ENCODE results near the gene UBE2D2. TPM values are rescaled to one million over a fixed set of nuclear protein-coding genes. Genes with fewer than 3 reads are reported as not detected.

The UBE2D2 gene
- total RNA-seq, 1 donor from 2014 or later = 127 TPM

DNA sequence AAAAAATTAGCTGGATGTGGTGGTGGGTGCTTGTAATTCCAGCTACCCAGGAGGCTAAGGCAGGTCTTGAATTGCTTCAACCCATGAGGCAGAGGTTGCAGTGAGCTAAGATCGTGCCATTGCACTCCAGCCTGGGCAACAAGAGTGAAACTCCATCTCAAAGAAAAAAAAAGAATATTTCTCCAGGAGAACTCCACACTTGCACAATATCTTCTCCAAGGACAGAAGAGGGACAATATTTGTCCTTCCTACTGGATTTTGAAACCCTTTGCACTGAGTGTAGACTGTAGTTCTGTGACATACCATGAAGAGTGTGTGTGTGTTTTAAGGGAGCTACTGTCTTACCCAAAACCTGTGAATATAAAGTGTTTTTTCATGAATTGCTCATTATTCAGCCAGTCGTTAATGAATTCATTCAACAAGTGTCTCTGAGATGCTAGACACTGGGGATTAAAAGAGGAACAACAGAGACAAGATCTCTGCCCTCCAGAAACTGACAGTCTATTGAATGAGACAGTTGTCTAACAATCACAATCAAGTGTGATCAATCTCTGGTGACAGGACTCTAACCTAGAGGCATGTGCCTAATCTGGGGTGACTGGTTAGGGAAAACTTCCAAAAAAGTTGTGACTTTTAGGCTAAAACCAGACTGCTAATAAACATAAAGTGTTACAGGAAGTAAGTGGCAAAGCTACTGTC, 9.8 kb upstream of the UBE2D2 start:
- TF ChIP-seq, protein P1, sequence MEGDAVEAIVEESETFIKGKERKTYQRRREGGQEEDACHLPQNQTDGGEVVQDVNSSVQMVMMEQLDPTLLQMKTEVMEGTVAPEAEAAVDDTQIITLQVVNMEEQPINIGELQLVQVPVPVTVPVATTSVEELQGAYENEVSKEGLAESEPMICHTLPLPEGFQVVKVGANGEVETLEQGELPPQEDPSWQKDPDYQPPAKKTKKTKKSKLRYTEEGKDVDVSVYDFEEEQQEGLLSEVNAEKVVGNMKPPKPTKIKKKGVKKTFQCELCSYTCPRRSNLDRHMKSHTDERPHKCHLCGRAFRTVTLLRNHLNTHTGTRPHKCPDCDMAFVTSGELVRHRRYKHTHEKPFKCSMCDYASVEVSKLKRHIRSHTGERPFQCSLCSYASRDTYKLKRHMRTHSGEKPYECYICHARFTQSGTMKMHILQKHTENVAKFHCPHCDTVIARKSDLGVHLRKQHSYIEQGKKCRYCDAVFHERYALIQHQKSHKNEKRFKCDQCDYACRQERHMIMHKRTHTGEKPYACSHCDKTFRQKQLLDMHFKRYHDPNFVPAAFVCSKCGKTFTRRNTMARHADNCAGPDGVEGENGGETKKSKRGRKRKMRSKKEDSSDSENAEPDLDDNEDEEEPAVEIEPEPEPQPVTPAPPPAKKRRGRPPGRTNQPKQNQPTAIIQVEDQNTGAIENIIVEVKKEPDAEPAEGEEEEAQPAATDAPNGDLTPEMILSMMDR (IDR thresholded peaks at IDR 0.05) = no peak
- no peaks in the 10 kb centered on the region for H3K4me1 Mint-ChIP-seq (ENCODE audit: unreplicated experiment)

DNA sequence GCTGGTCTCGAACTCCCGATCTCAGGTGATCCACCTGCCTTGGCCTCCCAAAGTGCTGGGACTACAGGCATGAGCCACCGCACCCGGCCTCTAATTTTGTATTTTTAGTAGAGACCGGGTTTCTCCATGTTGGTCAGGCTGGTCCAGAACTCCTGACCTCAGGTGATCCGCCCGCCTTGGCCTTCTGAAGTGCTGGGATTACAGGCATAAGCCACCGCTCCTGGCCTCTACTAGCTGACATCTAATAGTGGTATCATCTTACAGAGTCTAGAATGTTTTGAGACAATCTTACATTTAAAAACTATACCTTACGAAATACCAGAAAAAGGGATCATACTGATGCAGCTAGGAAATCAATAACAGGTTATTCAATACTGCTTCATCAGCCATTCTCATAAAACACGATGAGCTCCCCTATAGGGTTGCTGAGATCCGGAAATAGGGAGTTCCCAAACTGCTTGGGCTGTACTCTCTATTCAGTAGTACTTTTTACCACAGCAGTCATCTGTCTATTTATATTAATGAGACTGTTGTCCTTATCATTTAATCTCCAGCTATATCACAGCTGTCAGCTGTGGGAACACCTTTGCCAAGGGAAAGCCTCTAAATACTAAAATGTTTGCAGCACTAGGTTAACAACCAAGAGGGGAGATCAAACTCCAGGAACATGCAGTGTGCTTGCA, 8.1 kb upstream of the UBE2D2 start:
- H3K4me1 Mint-ChIP-seq (ENCODE audit: unreplicated experiment) = no peaks in the 10 kb centered on the region
- TF ChIP-seq, protein P1 (IDR thresholded peaks at IDR 0.05) = no peak
- H3K4me3 Mint-ChIP-seq (ENCODE audit: unreplicated experiment) = no peak overlapping the region
- no peak for DNase-seq (ENCODE audit: extremely low spot score, unreplicated experiment)
- H3K27me3 Mint-ChIP-seq (ENCODE audit: unreplicated experiment) = peaks cover 11% of the 10 kb centered on the region
- H3K27ac Mint-ChIP-seq (ENCODE audit: unreplicated experiment) = no peak overlapping the region
- H3K9me3 Mint-ChIP-seq (ENCODE audit: unreplicated experiment) = no peaks in the 10 kb centered on the region
- no peaks in the 10 kb centered on the region for H3K36me3 Mint-ChIP-seq (ENCODE audit: unreplicated experiment)

More for the DNA sequence above, 9.8 kb upstream of the UBE2D2 start:
- no peak for DNase-seq (ENCODE audit: extremely low spot score, unreplicated experiment)
- Mint-ChIP-seq H3K4me3 (ENCODE audit: unreplicated experiment) (no peak overlapping the region), H3K9me3 (ENCODE audit: unreplicated experiment) (no peaks in the 10 kb centered on the region), H3K36me3 (ENCODE audit: unreplicated experiment) (no peaks in the 10 kb centered on the region), H3K27ac (ENCODE audit: unreplicated experiment) (no peak overlapping the region), H3K27me3 (ENCODE audit: unreplicated experiment) (peaks cover 11% of the 10 kb centered on the region)

- H3K36me3 Mint-ChIP-seq (ENCODE audit: unreplicated experiment) = no peaks in the 10 kb centered on the region
- peaks cover 11% of the 10 kb centered on the region for H3K27me3 Mint-ChIP-seq (ENCODE audit: unreplicated experiment)
- H3K4me3 Mint-ChIP-seq (ENCODE audit: unreplicated experiment) = no peak overlapping the region
- H3K27ac Mint-ChIP-seq (ENCODE audit: unreplicated experiment) = no peak overlapping the region
- no peaks in the 10 kb centered on the region for H3K9me3 Mint-ChIP-seq (ENCODE audit: unreplicated experiment)
- DNase-seq (ENCODE audit: extremely low spot score, unreplicated experiment) = no peak
- H3K4me1 Mint-ChIP-seq (ENCODE audit: unreplicated experiment) = no peaks in the 10 kb centered on the region
- TF ChIP-seq, protein P1 (IDR thresholded peaks at IDR 0.05) = no peak
These were observed 6.9 kb upstream of the UBE2D2 start for GRCh38 chr5:139554264-139554663.

DNA sequence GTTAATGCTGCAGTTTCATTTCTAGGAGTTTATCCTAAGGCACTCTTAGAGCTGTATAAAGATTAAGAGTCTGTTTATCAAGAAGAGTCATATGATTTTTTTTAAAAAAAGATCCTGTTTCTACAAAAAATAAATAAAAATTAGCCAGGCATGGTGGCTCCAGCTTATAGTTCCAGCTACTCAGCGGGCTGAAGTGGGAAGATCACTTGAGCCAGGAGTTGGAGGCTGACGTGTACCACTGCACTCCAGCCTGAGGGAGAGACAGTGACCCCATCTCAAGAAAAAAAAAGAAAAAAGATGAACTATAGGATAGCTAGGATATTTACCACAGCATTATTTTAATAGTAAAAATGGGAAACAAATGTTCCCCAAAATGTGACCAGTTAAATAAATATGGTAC, 3.3 kb upstream of the UBE2D2 start:
- Mint-ChIP-seq H3K4me3 (ENCODE audit: unreplicated experiment) (no peak overlapping the region), H3K4me1 (ENCODE audit: unreplicated experiment) (peaks cover 14% of the 10 kb centered on the region), H3K36me3 (ENCODE audit: unreplicated experiment) (no peaks in the 10 kb centered on the region), H3K27me3 (ENCODE audit: unreplicated experiment) (no peaks in the 10 kb centered on the region), H3K9me3 (ENCODE audit: unreplicated experiment) (no peaks in the 10 kb centered on the region), H3K27ac (ENCODE audit: unreplicated experiment) (no peak overlapping the region)
- DNase-seq (ENCODE audit: extremely low spot score, unreplicated experiment) = no peak
- TF ChIP-seq, protein P1 (IDR thresholded peaks at IDR 0.05) = no peak

- H3K27ac Mint-ChIP-seq (ENCODE audit: unreplicated experiment) = peak overlapping the region; percentile 96
- DNase-seq (ENCODE audit: extremely low spot score, unreplicated experiment) = peak; percentile 88
- H3K9me3 Mint-ChIP-seq (ENCODE audit: unreplicated experiment) = no peaks in the 10 kb centered on the region
- H3K36me3 Mint-ChIP-seq (ENCODE audit: unreplicated experiment) = peaks cover 2% of the 10 kb centered on the region
- peaks cover 47% of the 10 kb centered on the region for H3K4me1 Mint-ChIP-seq (ENCODE audit: unreplicated experiment)
- TF ChIP-seq, protein P1 (IDR thresholded peaks at IDR 0.05) = no peak
- peak overlapping the region; percentile 98 for H3K4me3 Mint-ChIP-seq (ENCODE audit: unreplicated experiment)
- H3K27me3 Mint-ChIP-seq (ENCODE audit: unreplicated experiment) = no peaks in the 10 kb centered on the region
These were observed 714 bp downstream of the UBE2D2 start for GRCh38 chr5:139561655-139562451.
